A673 (cell line): ENCODE data around the gene NEDD4L. TPM values are rescaled to one million over a fixed set of nuclear protein-coding genes. Genes with fewer than 3 reads are reported as not detected.

Source experiments
- BruUV-seq: library from RNA; stranded (reverse); fragments of 400-500 nt; replicated peaks from 2 replicates; lab custom pipeline; 2021; lab: Mats Ljungman, UMichigan
- CTCF ChIA-PET: fragments of 300-600 bp; sonication (Branson Sonifier 250); formaldehyde crosslinking; loops from one replicate; lab custom pipeline; 2022; ENCODE audit warnings: antibody characterized with exemption; lab: Charles Lee
- POLR2A ChIA-PET: fragments of 300-600 bp; sonication (Branson Sonifier 250); formaldehyde crosslinking; loops from one replicate; lab custom pipeline; 2022; ENCODE audit warnings: antibody characterized with exemption; ENCODE audit not compliant: low non-redundant PET; lab: Charles Lee
- DNase-seq: peaks from one replicate; pipeline ENCODE4 v3.0.0-alpha.2; 2015; ENCODE audit warnings: low spot score
- H3K27ac ChIP-seq: fragments of 200-600 bp; sonication (generic); 2 replicates; pipeline ENCODE4 v1.5.1; 2016; ENCODE audit warnings: mixed run types, low read depth, mild to moderate bottlenecking, mixed read lengths, antibody characterized with exemption, low read length; ENCODE audit not compliant: poor library complexity, severe bottlenecking
- H3K27me3 ChIP-seq: fragments of 200-600 bp; sonication (generic); replicated peaks from 2 replicates; pipeline ENCODE4 v1.6.1; 2017; ENCODE audit warnings: mixed run types, low read depth, mild to moderate bottlenecking, mixed read lengths, antibody characterized with exemption, low read length; ENCODE audit not compliant: insufficient read depth, poor library complexity
- H3K36me3 ChIP-seq: fragments of 200-600 bp; sonication (generic); 2 replicates; pipeline ENCODE4 v1.6.1; 2016; ENCODE audit warnings: mixed run types, mild to moderate bottlenecking, mixed read lengths, antibody characterized with exemption, low read length; ENCODE audit not compliant: insufficient read depth, poor library complexity, severe bottlenecking
- H3K4me1 ChIP-seq: fragments of 200-600 bp; sonication (generic); 2 replicates; pipeline ENCODE4 v1.6.1; 2017; ENCODE audit warnings: mixed run types, mild to moderate bottlenecking, mixed read lengths, antibody characterized with exemption, low read length; ENCODE audit not compliant: insufficient read depth, poor library complexity, severe bottlenecking
- H3K4me3 ChIP-seq: fragments of 200-600 bp; sonication (generic); 2 replicates; pipeline ENCODE4 v1.5.1; 2016; ENCODE audit warnings: low read depth, mixed run types, mild to moderate bottlenecking, mixed read lengths, low read length; ENCODE audit not compliant: poor library complexity, severe bottlenecking
- H3K9me3 ChIP-seq: fragments of 200-600 bp; sonication (generic); 2 replicates; pipeline ENCODE4 v1.6.1; 2016; ENCODE audit warnings: mixed run types, low read depth, mild to moderate bottlenecking, mixed read lengths, antibody characterized with exemption, low read length; ENCODE audit not compliant: poor library complexity, severe bottlenecking
- CTCF ChIP-seq: fragments of 300-800, 200-600 bp; sonication (generic); conservative IDR thresholded peaks from 2 replicates; pipeline ENCODE4 v1.5.1; 2017; ENCODE audit warnings: low read depth, mild to moderate bottlenecking, antibody characterized with exemption, low read length, moderate library complexity, mixed read lengths
- EZH2 ChIP-seq: fragments of 200-600 bp; sonication (generic); IDR thresholded peaks from 2 replicates; pipeline ENCODE4 v1.6.1; 2017; ENCODE audit warnings: borderline replicate concordance, low read depth, mild to moderate bottlenecking, mixed read lengths, antibody characterized with exemption, low read length; ENCODE audit not compliant: poor library complexity, severe bottlenecking
- intact Hi-C: fragments of 100-400 bp; cut with micrococcal nuclease; formaldehyde crosslinking; loops from one replicate; pipeline ENCODE4 v1.10.0; 2022; ENCODE audit not compliant: unreplicated experiment
- total RNA-seq: library from RNA; stranded (reverse); gene quantifications from 2 replicates; pipeline ENCODE4 v1.2.3, GENCODE V29; 2021

The NEDD4L gene
- total RNA-seq, 1 experiment from 2014 or later: 15.3 TPM

GRCh38 chr18:58268849-58269248, 224.8 kb downstream of the NEDD4L start:
- Histone ChIP-seq H3K9me3 (no peaks in the 10 kb centered on the region), H3K27me3 (no peaks in the 10 kb centered on the region), H3K36me3 (no peaks in the 10 kb centered on the region), H3K4me3 (no peak overlapping the region), H3K4me1 (peaks cover 6% of the 10 kb centered on the region), H3K27ac (no peak overlapping the region)
- no peak for DNase-seq
- ChIA-PET CTCF (no interaction called here), POLR2A (no interaction called here)
- intact Hi-C loops: no loop called here
- TF ChIP-seq EZH2 (no peak), CTCF (no peak)
- no TSS peak for BruUV-seq

- peaks cover 6% of the 10 kb centered on the region for H3K4me1 ChIP-seq
- no peaks in the 10 kb centered on the region for H3K27me3 ChIP-seq
These were observed 225.9 kb downstream of the NEDD4L start for GRCh38 chr18:58269931-58270330.

GRCh38 chr18:58270396-58270795, 226.4 kb downstream of the NEDD4L start:
- BruUV-seq: no TSS peak
- Histone ChIP-seq H3K36me3 (no peaks in the 10 kb centered on the region), H3K9me3 (no peaks in the 10 kb centered on the region), H3K27me3 (no peaks in the 10 kb centered on the region), H3K4me3 (no peak overlapping the region), H3K4me1 (peaks cover 6% of the 10 kb centered on the region), H3K27ac (no peak overlapping the region)
- TF ChIP-seq EZH2 (no peak), CTCF (no peak)
- POLR2A ChIA-PET: no interaction called here
- no peak for DNase-seq
- intact Hi-C loops: no loop called here
- CTCF ChIA-PET: no interaction called here

More at GRCh38 chr18:58269931-58270330, 225.9 kb downstream of the NEDD4L start:
- no peak for DNase-seq
- CTCF ChIA-PET: no interaction called here
- intact Hi-C loops: no loop called here
- Histone ChIP-seq H3K27ac (no peak overlapping the region), H3K9me3 (no peaks in the 10 kb centered on the region), H3K4me3 (no peak overlapping the region), H3K36me3 (no peaks in the 10 kb centered on the region)
- no TSS peak for BruUV-seq
- POLR2A ChIA-PET: no interaction called here
- no peak for TF ChIP-seq CTCF
- TF ChIP-seq EZH2: no peak
